ENCODE measurements around the gene PRICKLE2.

DNA sequence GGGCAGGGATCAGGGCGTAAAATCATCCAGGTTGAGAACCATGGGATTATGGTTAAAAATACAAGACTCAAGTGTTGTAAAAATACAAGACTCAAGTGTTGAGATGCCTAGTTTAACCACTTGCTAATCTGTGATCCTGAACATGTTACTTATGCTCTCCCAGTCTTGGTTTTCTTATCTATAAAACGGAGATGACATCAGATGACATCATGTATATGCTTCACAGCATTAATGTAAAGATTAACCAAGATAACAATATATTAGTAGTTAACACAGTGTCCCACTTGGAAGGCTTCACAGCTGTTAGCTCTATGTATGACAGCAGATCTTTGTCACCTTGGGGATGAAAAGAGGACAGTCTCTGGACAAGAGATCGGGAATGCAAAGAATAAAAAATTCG is 96.2 kb downstream of the PRICKLE2 start:
- TF ChIP-seq, protein P1, sequence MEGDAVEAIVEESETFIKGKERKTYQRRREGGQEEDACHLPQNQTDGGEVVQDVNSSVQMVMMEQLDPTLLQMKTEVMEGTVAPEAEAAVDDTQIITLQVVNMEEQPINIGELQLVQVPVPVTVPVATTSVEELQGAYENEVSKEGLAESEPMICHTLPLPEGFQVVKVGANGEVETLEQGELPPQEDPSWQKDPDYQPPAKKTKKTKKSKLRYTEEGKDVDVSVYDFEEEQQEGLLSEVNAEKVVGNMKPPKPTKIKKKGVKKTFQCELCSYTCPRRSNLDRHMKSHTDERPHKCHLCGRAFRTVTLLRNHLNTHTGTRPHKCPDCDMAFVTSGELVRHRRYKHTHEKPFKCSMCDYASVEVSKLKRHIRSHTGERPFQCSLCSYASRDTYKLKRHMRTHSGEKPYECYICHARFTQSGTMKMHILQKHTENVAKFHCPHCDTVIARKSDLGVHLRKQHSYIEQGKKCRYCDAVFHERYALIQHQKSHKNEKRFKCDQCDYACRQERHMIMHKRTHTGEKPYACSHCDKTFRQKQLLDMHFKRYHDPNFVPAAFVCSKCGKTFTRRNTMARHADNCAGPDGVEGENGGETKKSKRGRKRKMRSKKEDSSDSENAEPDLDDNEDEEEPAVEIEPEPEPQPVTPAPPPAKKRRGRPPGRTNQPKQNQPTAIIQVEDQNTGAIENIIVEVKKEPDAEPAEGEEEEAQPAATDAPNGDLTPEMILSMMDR (IDR thresholded peaks at IDR 0.05), result no peak
- no peak for TF ChIP-seq POLR2A (IDR thresholded peaks at IDR 0.05)
